ENCODE data around the gene KRT16. TPM values are rescaled to one million over a fixed set of nuclear protein-coding genes. Genes with fewer than 3 reads are reported as not detected.

Gene KRT16
- total and polyA plus RNA-seq, 2 of the 8 experiments (the other 6 are each of a cell fraction or from before 2014, with no cell fraction given): not detected

GRCh38 chr17:41581366-41582060 is 31.1 kb downstream of the KRT16 start:
- FAIRE-seq (no peak), DNase-seq (ENCODE audit: low read depth in 1 of 2, low spot score in 2 of 2) (no peak)
- Histone ChIP-seq H3K9ac (replicated peaks in 1 of 4; ENCODE audit: extremely low read depth in 1 of 4, low read depth in 3 of 4, low read length in 3 of 4) (no peak overlapping the region), H3K4me2 (ENCODE audit: insufficient read depth in 1 of 2, low read depth in 2 of 2, low read length in 2 of 2) (no peak overlapping the region), H3K23me2 (ENCODE audit: low read depth, low read length) (no peaks in the 10 kb centered on the region), H4K20me1 (replicated peaks in 1 of 2; ENCODE audit: control insufficient read depth in 1 of 2, insufficient read depth in 2 of 2, low read length in 2 of 2) (no peaks in the 10 kb centered on the region), H3K56ac (replicated peaks; ENCODE audit: insufficient read length, low read depth, low read length) (no peak overlapping the region), H4K5ac (ENCODE audit: insufficient read length, low read depth, low read length) (no peak overlapping the region), H3K36me3 (ENCODE audit: control insufficient read depth in 2 of 4, insufficient read depth in 4 of 4, low read length in 3 of 4) (no peaks in the 10 kb centered on the region), H4K91ac (replicated peaks; ENCODE audit: insufficient read length, low read length) (no peak overlapping the region), H3K79me2 (ENCODE audit: control insufficient read depth in 1 of 2, insufficient read depth in 2 of 2, low read length in 2 of 2) (no peaks in the 10 kb centered on the region), H2BK20ac (ENCODE audit: low read length) (no peak overlapping the region), H2BK5ac (ENCODE audit: low read depth, low read length) (no peak overlapping the region), H2BK15ac (ENCODE audit: low read length) (no peak overlapping the region), H4K8ac (ENCODE audit: extremely low read depth, insufficient read depth, low read length) (no peak overlapping the region), H3K4me3 (ENCODE audit: extremely low read depth in 1 of 4, insufficient read depth in 2 of 4, low read depth in 3 of 4, low read length in 4 of 4) (no peak overlapping the region), H2BK120ac (replicated peaks; ENCODE audit: low read depth, low read length) (no peak overlapping the region), H3K14ac (ENCODE audit: insufficient read length) (no peak overlapping the region), H2AK5ac (ENCODE audit: low read depth, low read length) (no peak overlapping the region), H3K4ac (replicated peaks; ENCODE audit: insufficient read length, low read depth, low read length) (no peak overlapping the region), H3K4me1 (replicated peaks in 1 of 4; ENCODE audit: control insufficient read depth in 3 of 4, insufficient read depth in 4 of 4, low read length in 3 of 4) (peaks cover 0 to 4% (median 2%) of the 10 kb centered on the region in 4 experiments; a peak in 3 of 7 replicates), H3K27ac (ENCODE audit: low read depth, low read length) (no peak overlapping the region), H3K27me3 (replicated peaks in 1 of 4; ENCODE audit: control insufficient read depth in 3 of 4, extremely low read depth in 1 of 4, insufficient read depth in 3 of 4, low read length in 3 of 4) (peaks cover 0 to 2% (median 0%) of the 10 kb centered on the region in 4 experiments; a peak in 1 of 7 replicates), H2AFZ (ENCODE audit: low read length) (no peak overlapping the region), H3K18ac (ENCODE audit: extremely low read depth, low read length) (no peak overlapping the region), H3K9me3 (ENCODE audit: insufficient read depth in 2 of 2, low read depth in 1 of 2, low read length in 1 of 2) (no peaks in the 10 kb centered on the region), H2BK12ac (ENCODE audit: low read depth, low read length) (no peak overlapping the region), H3K23ac (ENCODE audit: insufficient read length) (no peak overlapping the region), H3K79me1 (ENCODE audit: low read depth, low read length) (no peaks in the 10 kb centered on the region)
- 84% methylated on average over 4 of the region's 4 CpGs; no CpG with 5 or more reads in 1 of the 2 experiments for WGBS, 2 experiments (ENCODE audit: extremely low coverage in 1 of 2, insufficient coverage in 1 of 2, insufficient read length in 1 of 2, insufficient replicate concordance in 2 of 2, low coverage in 1 of 2, low lambda C conversion rate in 2 of 2, missing lambda C conversion rate in 1 of 2)
- ChIA-PET CTCF (ENCODE audit: partially characterized antibody) (interaction anchor here (0.6 to 5.4 kb wide), 15 partner anchors 10 to 176 kb away, joined by 3 to 46 read pairs (median 7); partner anchors contain the start of gene KRT9), POLR2A (ENCODE audit: partially characterized antibody) (interaction anchor here (0.9 to 1.7 kb wide), 5 partner anchors 10 to 107 kb away, joined by 3 to 5 read pairs (median 3); no protein-coding TSS in a partner anchor)
- TF ChIP-seq NRF1 (IDR thresholded peaks at IDR 0.05; ENCODE audit: low read depth, low read length) (no peak), TAF7 (optimal IDR thresholded peaks at IDR 0.05; ENCODE audit: borderline replicate concordance, low read depth, low read length) (no peak), ZNF274 (IDR thresholded peaks at IDR 0.05; ENCODE audit: borderline replicate concordance, extremely low read depth, low read length) (no peak), SAP30 (IDR thresholded peaks at IDR 0.05; ENCODE audit: insufficient read depth, insufficient replicate concordance, low read length) (no peak)

Data from H1 (cell line).